HepG2 (cell line): Measurements from ENCODE around the gene SAMD4A. TPM values are rescaled to one million over a fixed set of nuclear protein-coding genes. Genes with fewer than 3 reads are reported as not detected.

ENCODE experiments used
- FOXC1 ChIP-seq: sonication (generic); formaldehyde crosslinking; IDR thresholded peaks from 2 replicates; pipeline ENCODE4 v1.8.0; 2022; ENCODE audit warnings: mild to moderate bottlenecking, missing genetic modification reagents, borderline replicate concordance
- KLF13 ChIP-seq: sonication (generic); formaldehyde crosslinking; IDR thresholded peaks from 2 replicates; pipeline ENCODE4 v1.4.0; 2020; ENCODE audit warnings: mild to moderate bottlenecking, missing genetic modification reagents
- MLLT10 ChIP-seq: sonication (generic); formaldehyde crosslinking; IDR thresholded peaks from 2 replicates; pipeline ENCODE4 v1.4.0; 2020; ENCODE audit warnings: missing genetic modification reagents
- TRIM24 ChIP-seq: sonication (generic); formaldehyde crosslinking; IDR thresholded peaks from 2 replicates; pipeline ENCODE4 v1.8.0; 2022; ENCODE audit warnings: mild to moderate bottlenecking, missing genetic modification reagents
- ZFP37 ChIP-seq: sonication (generic); formaldehyde crosslinking; IDR thresholded peaks from 2 replicates; pipeline ENCODE4 v1.4.0; 2020; ENCODE audit warnings: missing genetic modification reagents, borderline replicate concordance
- ZNF317 ChIP-seq: sonication (generic); formaldehyde crosslinking; IDR thresholded peaks from 2 replicates; pipeline ENCODE4 v1.5.0; 2020; ENCODE audit warnings: mild to moderate bottlenecking, missing genetic modification reagents
- ZNF562 ChIP-seq: sonication (generic); formaldehyde crosslinking; IDR thresholded peaks from 2 replicates; pipeline ENCODE4 v1.8.0; 2022; ENCODE audit warnings: missing genetic modification reagents, borderline replicate concordance
- ZNF709 ChIP-seq: sonication (generic); formaldehyde crosslinking; IDR thresholded peaks from 2 replicates; pipeline ENCODE4 v1.5.0; 2020; ENCODE audit warnings: mild to moderate bottlenecking, missing genetic modification reagents
- ZNF878 ChIP-seq: sonication (generic); formaldehyde crosslinking; IDR thresholded peaks from 2 replicates; pipeline ENCODE4 v1.8.1; 2023; ENCODE audit warnings: mild to moderate bottlenecking, missing genetic modification reagents, moderate library complexity
- polyA plus RNA-seq, 8 experiments: library from polyadenylated mRNA; depleted of rRNA in 3 of 8; stranded (reverse) in 7 of 8; unstranded in 1 of 8; fragments of >200 nt; fragmentation: Illumina TruSeq in 4 of 8; extraction: Trizol in 4 of 8; gene quantifications; 2 replicates each; pipeline versions ENCODE4 v1.2.1 to v1.2.3, GENCODE V29; 2011 to 2016; ENCODE audit warnings: low read depth in 4 of 8, missing spikeins in 1 of 8, mixed read lengths in 1 of 8; ENCODE audit not compliant: insufficient read depth in 1 of 8
- total RNA-seq, 5 experiments: library from RNA; depleted of rRNA; stranded (reverse); fragments of >200 nt; fragmentation: Illumina TruSeq; extraction: Trizol; gene quantifications; 2 replicates each; pipeline ENCODE4 v1.2.3, GENCODE V29; 2016; ENCODE audit warnings: low read depth in 1 of 5
- TF ChIP-seq, protein P1 (sequence below): conservative IDR thresholded peaks from 2 replicates; pipeline ENCODE4 v1.6.1; 2018; ENCODE audit warnings: missing genetic modification reagents
- TF ChIP-seq, protein P2 (sequence below), 2 experiments: sonication (generic) in 1 of 2; formaldehyde crosslinking in 1 of 2; IDR thresholded peaks; 2 replicates each; pipeline versions ENCODE4 v1.6.1 to v1.9.0; 2014 to 2022; ENCODE audit warnings: antibody characterized with exemption in 1 of 2, borderline replicate concordance in 1 of 2, inconsistent platforms in 1 of 2, low read depth in 1 of 2, missing genetic modification reagents in 1 of 2
- TF ChIP-seq, protein P3 (sequence below): sonication (generic); formaldehyde crosslinking; conservative IDR thresholded peaks from 2 replicates; pipeline ENCODE4 v1.4.0; 2020; ENCODE audit warnings: mild to moderate bottlenecking, missing genetic modification reagents, moderate library complexity
- TF ChIP-seq, protein P4 (sequence below): sonication (generic); formaldehyde crosslinking; IDR thresholded peaks from 2 replicates; pipeline ENCODE4 v1.8.0; 2022; ENCODE audit warnings: mild to moderate bottlenecking, missing genetic modification reagents, moderate library complexity

SAMD4A gene
- total and polyA plus RNA-seq, 2 of the 13 experiments (the other 11 are each of a cell fraction or from before 2014, with no cell fraction given) = 11.8 to 13.0 TPM

DNA sequence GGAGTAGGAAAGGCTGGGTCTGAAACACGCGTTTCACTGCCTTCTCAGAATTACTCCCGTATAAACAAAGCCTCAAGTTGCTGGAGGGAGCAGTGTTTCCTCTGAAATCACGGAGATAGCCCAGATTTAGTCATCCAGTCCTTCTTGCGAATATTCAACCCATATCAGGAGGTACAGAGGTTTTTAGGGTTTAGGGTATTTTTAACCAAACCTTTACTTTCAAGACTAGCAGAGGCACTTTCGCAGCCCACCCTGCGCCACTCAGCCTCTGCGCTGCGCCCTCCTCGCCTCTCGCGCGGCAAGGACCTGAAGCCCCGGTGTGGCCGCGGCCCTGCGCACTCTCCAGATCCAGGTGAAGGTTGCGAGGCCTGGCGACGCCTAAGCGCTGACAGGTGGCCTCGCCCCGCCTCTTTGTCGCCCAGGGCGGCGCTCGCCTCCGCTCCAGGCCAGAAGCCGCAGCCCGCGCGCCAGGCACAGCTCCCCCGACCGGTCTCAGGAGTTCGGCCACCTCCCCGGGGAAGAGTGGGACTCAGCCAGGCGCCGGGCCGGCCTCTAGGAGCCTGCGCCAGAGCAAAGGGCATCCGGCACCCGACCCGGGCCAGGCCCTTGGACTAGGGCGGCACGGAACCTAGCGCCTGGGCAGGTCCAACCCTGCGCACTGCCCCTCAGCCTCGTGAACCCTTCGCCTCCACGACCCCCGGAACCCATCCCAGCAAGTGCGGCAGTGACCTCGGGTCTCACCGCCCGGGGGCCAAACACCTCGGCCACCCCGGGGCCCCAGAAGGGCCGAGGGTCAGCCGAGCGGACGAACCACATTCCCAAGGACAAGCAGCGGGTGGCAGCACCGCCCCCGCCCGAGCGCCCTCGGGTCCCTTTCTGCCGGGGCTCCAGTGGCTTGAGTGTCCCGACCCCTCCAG lies 1.8 kb upstream of the SAMD4A start (continued):
- TF ChIP-seq, protein P1, sequence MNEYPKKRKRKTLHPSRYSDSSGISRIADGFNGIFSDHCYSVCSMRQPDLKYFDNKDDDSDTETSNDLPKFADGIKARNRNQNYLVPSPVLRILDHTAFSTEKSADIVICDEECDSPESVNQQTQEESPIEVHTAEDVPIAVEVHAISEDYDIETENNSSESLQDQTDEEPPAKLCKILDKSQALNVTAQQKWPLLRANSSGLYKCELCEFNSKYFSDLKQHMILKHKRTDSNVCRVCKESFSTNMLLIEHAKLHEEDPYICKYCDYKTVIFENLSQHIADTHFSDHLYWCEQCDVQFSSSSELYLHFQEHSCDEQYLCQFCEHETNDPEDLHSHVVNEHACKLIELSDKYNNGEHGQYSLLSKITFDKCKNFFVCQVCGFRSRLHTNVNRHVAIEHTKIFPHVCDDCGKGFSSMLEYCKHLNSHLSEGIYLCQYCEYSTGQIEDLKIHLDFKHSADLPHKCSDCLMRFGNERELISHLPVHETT (CRISPR knock-in tag) = no peak; the same call in 1 of the 2 replicates
- TF ChIP-seq ZNF317 (peak; percentile 61; the same call in 1 of the 2 replicates), MLLT10 (CRISPR knock-in tag) (no peak), FOXC1 (peak; percentile 78; the same call in 1 of the 2 replicates), ZFP37 (CRISPR knock-in tag) (0 out of 2 replicates have a peak, but pooled peaks have one; percentile 34), KLF13 (CRISPR knock-in tag) (0 out of 2 replicates have a peak, but pooled peaks have one; percentile 38), ZNF878 (CRISPR knock-in tag) (peak; percentile 44; the same call in 1 of the 2 replicates), ZNF562 (CRISPR knock-in tag) (no peak), ZNF709 (no peak), TRIM24 (CRISPR knock-in tag) (no peak)
- TF ChIP-seq, protein P2, sequence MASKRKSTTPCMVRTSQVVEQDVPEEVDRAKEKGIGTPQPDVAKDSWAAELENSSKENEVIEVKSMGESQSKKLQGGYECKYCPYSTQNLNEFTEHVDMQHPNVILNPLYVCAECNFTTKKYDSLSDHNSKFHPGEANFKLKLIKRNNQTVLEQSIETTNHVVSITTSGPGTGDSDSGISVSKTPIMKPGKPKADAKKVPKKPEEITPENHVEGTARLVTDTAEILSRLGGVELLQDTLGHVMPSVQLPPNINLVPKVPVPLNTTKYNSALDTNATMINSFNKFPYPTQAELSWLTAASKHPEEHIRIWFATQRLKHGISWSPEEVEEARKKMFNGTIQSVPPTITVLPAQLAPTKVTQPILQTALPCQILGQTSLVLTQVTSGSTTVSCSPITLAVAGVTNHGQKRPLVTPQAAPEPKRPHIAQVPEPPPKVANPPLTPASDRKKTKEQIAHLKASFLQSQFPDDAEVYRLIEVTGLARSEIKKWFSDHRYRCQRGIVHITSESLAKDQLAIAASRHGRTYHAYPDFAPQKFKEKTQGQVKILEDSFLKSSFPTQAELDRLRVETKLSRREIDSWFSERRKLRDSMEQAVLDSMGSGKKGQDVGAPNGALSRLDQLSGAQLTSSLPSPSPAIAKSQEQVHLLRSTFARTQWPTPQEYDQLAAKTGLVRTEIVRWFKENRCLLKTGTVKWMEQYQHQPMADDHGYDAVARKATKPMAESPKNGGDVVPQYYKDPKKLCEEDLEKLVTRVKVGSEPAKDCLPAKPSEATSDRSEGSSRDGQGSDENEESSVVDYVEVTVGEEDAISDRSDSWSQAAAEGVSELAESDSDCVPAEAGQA (IDR thresholded peaks at IDR 0.05; ENCODE audit: low read depth) = no peak
- TF ChIP-seq, protein P2 (CRISPR knock-in tag; IDR thresholded peaks at IDR 0.05; ENCODE audit: borderline replicate concordance) = peak; percentile 28
- TF ChIP-seq, protein P3, sequence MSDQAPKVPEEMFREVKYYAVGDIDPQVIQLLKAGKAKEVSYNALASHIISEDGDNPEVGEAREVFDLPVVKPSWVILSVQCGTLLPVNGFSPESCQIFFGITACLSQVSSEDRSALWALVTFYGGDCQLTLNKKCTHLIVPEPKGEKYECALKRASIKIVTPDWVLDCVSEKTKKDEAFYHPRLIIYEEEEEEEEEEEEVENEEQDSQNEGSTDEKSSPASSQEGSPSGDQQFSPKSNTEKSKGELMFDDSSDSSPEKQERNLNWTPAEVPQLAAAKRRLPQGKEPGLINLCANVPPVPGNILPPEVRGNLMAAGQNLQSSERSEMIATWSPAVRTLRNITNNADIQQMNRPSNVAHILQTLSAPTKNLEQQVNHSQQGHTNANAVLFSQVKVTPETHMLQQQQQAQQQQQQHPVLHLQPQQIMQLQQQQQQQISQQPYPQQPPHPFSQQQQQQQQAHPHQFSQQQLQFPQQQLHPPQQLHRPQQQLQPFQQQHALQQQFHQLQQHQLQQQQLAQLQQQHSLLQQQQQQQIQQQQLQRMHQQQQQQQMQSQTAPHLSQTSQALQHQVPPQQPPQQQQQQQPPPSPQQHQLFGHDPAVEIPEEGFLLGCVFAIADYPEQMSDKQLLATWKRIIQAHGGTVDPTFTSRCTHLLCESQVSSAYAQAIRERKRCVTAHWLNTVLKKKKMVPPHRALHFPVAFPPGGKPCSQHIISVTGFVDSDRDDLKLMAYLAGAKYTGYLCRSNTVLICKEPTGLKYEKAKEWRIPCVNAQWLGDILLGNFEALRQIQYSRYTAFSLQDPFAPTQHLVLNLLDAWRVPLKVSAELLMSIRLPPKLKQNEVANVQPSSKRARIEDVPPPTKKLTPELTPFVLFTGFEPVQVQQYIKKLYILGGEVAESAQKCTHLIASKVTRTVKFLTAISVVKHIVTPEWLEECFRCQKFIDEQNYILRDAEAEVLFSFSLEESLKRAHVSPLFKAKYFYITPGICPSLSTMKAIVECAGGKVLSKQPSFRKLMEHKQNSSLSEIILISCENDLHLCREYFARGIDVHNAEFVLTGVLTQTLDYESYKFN (CRISPR knock-in tag) = peak; percentile 76
- TF ChIP-seq, protein P4, sequence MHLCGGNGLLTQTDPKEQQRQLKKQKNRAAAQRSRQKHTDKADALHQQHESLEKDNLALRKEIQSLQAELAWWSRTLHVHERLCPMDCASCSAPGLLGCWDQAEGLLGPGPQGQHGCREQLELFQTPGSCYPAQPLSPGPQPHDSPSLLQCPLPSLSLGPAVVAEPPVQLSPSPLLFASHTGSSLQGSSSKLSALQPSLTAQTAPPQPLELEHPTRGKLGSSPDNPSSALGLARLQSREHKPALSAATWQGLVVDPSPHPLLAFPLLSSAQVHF (CRISPR knock-in tag) = no peak
